ENCODE measurements around the gene SPATS2L.

The SPATS2L gene

GRCh38 chr2:200297989-200298388 lies 8.5 kb upstream of the SPATS2L start:
- DNase-seq, result no peak

- no peak for DNase-seq
These were observed 7.7 kb upstream of the SPATS2L start for GRCh38 chr2:200298816-200299215.

GRCh38 chr2:200300065-200300464 lies 6.4 kb upstream of the SPATS2L start:
- DNase-seq, result no peak

- no peak for DNase-seq
These were observed 5.7 kb upstream of the SPATS2L start for GRCh38 chr2:200300638-200301314.

GRCh38 chr2:200301953-200302858 lies 4.3 kb upstream of the SPATS2L start:
- no peak for DNase-seq

- DNase-seq, result no peak
These were observed 3.4 kb upstream of the SPATS2L start for GRCh38 chr2:200302940-200303727.

- no peak for DNase-seq
These were observed 697 bp upstream of the SPATS2L start for GRCh38 chr2:200305797-200306195.

- DNase-seq, result no peak
These were observed 634 bp downstream of the SPATS2L start for GRCh38 chr2:200306931-200307723.

- DNase-seq, result no peak
These were observed 1.4 kb downstream of the SPATS2L start for GRCh38 chr2:200307724-200308545.

GRCh38 chr2:200308546-200309295 lies 2.2 kb downstream of the SPATS2L start:
- no peak for DNase-seq

- no peak for DNase-seq
These were observed 3.0 kb downstream of the SPATS2L start for GRCh38 chr2:200309296-200310049.

GRCh38 chr2:200310545-200310971 lies 4.1 kb downstream of the SPATS2L start:
- DNase-seq, result no peak

- DNase-seq, result no peak
These were observed 4.6 kb downstream of the SPATS2L start for GRCh38 chr2:200311139-200311538.

GRCh38 chr2:200314976-200315567 lies 8.6 kb downstream of the SPATS2L start:
- DNase-seq, result no peak

GRCh38 chr2:200317975-200318374 lies 11.5 kb downstream of the SPATS2L start:
- no peak for DNase-seq

- no peak for DNase-seq
These were observed 12.5 kb downstream of the SPATS2L start for GRCh38 chr2:200318940-200319435.

GRCh38 chr2:200319548-200320337 lies 13.2 kb downstream of the SPATS2L start:
- no peak for DNase-seq

GRCh38 chr2:200320344-200320743 lies 13.9 kb downstream of the SPATS2L start:
- no peak for DNase-seq

Measured in T1000 (cell line).